HG03378 (cell line): ENCODE data around the gene HES5.

ENCODE experiments used
- ATAC-seq: cut with Tn5 transposase; IDR thresholded peaks from one replicate; pipeline ENCODE4 v1.9.1; 2021; ENCODE audit warnings: mild to moderate bottlenecking, moderate library complexity; ENCODE audit not compliant: unreplicated experiment

Gene HES5

GRCh38 chr1:2532485-2533160 is 2.6 kb upstream of the HES5 start:
- no peak for ATAC-seq

- no peak for ATAC-seq
Measured at GRCh38 chr1:2530513-2531361, 674 bp upstream of the HES5 start.

- no peak for ATAC-seq
Measured at GRCh38 chr1:2528966-2529783, 888 bp downstream of the HES5 start.

- ATAC-seq: no peak
Measured at GRCh38 chr1:2528611-2528965, 1.5 kb downstream of the HES5 start.

GRCh38 chr1:2528016-2528415 is 2.0 kb downstream of the HES5 start:
- no peak for ATAC-seq

- no peak for ATAC-seq
Measured at GRCh38 chr1:2527556-2527860, 2.6 kb downstream of the HES5 start.

- peak; percentile 32 for ATAC-seq
Measured at GRCh38 chr1:2526824-2527555, 3.1 kb downstream of the HES5 start.

GRCh38 chr1:2525920-2526823 is 3.9 kb downstream of the HES5 start, which contains the start of gene PANK4:
Gene PANK4, minus strand, starts transcription at chr1:2526596. Its CDS starts 9 bp downstream, at chr1:2526587.
- ATAC-seq: peak; percentile 63

GRCh38 chr1:2525572-2525919 is 4.5 kb downstream of the HES5 start:
- ATAC-seq: no peak

- no peak for ATAC-seq
Measured at GRCh38 chr1:2523891-2524609, 6.0 kb downstream of the HES5 start.

GRCh38 chr1:2523191-2523890 is 6.7 kb downstream of the HES5 start:
- ATAC-seq: no peak

- no peak for ATAC-seq
Measured at GRCh38 chr1:2522230-2522629, 7.8 kb downstream of the HES5 start.

- no peak for ATAC-seq
Measured at GRCh38 chr1:2520806-2521205, 9.3 kb downstream of the HES5 start.

GRCh38 chr1:2520206-2520605 is 9.9 kb downstream of the HES5 start:
- ATAC-seq: no peak

GRCh38 chr1:2519729-2520128 is 10.3 kb downstream of the HES5 start:
- no peak for ATAC-seq

- no peak for ATAC-seq
Measured at GRCh38 chr1:2519029-2519685, 10.9 kb downstream of the HES5 start.

GRCh38 chr1:2518528-2518927 is 11.5 kb downstream of the HES5 start:
- ATAC-seq: no peak

GRCh38 chr1:2517966-2518365 is 12.1 kb downstream of the HES5 start:
- no peak for ATAC-seq
